Thymus (tissue), 11 donors: ENCODE measurements around the gene PEMT. TPM values are rescaled to one million over a fixed set of nuclear protein-coding genes. Genes with fewer than 3 reads are reported as not detected.

ENCODE experiments used
- DNase-seq, 9 donors: peaks; one replicate each; pipeline ENCODE4 v3.0.0-alpha.2; 2013; ENCODE audit warnings: low spot score in 9 of 9, low read depth in 6 of 9, missing footprints in 1 of 9
- H3K27ac ChIP-seq, 2 donors: one replicate each; pipeline ENCODE4 v1.5.1; 2013; ENCODE audit warnings: control low read depth in 1 of 2, low read depth in 1 of 2, low read length in 1 of 2, mild to moderate bottlenecking in 1 of 2, moderate library complexity in 1 of 2
- H3K27me3 ChIP-seq, 2 donors: one replicate each; pipeline ENCODE4 v1.5.1; 2013; ENCODE audit warnings: low read length in 1 of 2; ENCODE audit not compliant: control insufficient read depth in 2 of 2, insufficient read depth in 1 of 2
- H3K36me3 ChIP-seq, 2 donors: one replicate each; pipeline ENCODE4 v1.5.1; 2013; ENCODE audit warnings: low read length in 1 of 2, mild to moderate bottlenecking in 1 of 2, moderate library complexity in 1 of 2; ENCODE audit not compliant: control insufficient read depth in 2 of 2, insufficient read depth in 2 of 2
- H3K4me1 ChIP-seq, 2 donors: one replicate each; pipeline ENCODE4 v1.5.1; 2013; ENCODE audit warnings: low read length in 2 of 2; ENCODE audit not compliant: control insufficient read depth in 2 of 2, insufficient read depth in 2 of 2
- H3K4me3 ChIP-seq, 2 donors: one replicate each; pipeline ENCODE4 v1.5.1; 2013; ENCODE audit warnings: low read length in 2 of 2, control low read depth in 1 of 2, mild to moderate bottlenecking in 1 of 2
- H3K9me3 ChIP-seq, 2 donors: one replicate each; pipeline ENCODE4 v1.5.1; 2013; ENCODE audit warnings: low read length in 1 of 2, mild to moderate bottlenecking in 1 of 2; ENCODE audit not compliant: control insufficient read depth in 2 of 2, insufficient read depth in 1 of 2
- WGBS: extraction: QIAGEN DNeasy Blood & Tissue Kit; methylation state at CpG from one replicate; pipeline ENCODE4 v1.1.7; 2013; 5-methylcytosine and 5-hydroxymethylcytosine counted together
- polyA plus RNA-seq: library from polyadenylated mRNA; stranded (reverse); fragments of 200-250 nt; gene quantifications from one replicate; pipeline ENCODE4 v1.2.3, GENCODE V29; 2013
- total RNA-seq: library from RNA; stranded (reverse); fragments of 120-200 nt; gene quantifications from one replicate; pipeline ENCODE4 v1.2.4, GENCODE V29; 2013
- donor health status: healthy.

Gene PEMT
- total and polyA plus RNA-seq, 2 donors, result 14.1 to 67.8 TPM

GRCh38 chr17:17456251-17456650, 135.3 kb downstream of the PEMT start:
- no peaks in the 10 kb centered on the region for H3K27me3 ChIP-seq
- H3K4me3 ChIP-seq, result no peak overlapping the region
- DNase-seq, result no peak
- no peak overlapping the region for H3K27ac ChIP-seq
- H3K36me3 ChIP-seq, result no peaks in the 10 kb centered on the region
- H3K4me1 ChIP-seq, result no peaks in the 10 kb centered on the region
- WGBS, result 96% methylated on average over 19 of the region's 19 CpGs
- no peaks in the 10 kb centered on the region for H3K9me3 ChIP-seq

Other genes with a start within 250 kb of the PEMT start
- gene MED9, start 114.7 kb downstream of the PEMT start, total RNA-seq, result 14.3 TPM
- 14.3 TPM for gene MED9, start 114.7 kb downstream of the PEMT start, polyA plus RNA-seq
- 13.0 TPM for gene RASD1, start 95.3 kb downstream of the PEMT start, total RNA-seq
- gene RASD1, start 95.3 kb downstream of the PEMT start, polyA plus RNA-seq, result 12.1 TPM
- gene RAI1, start 89.8 kb upstream of the PEMT start, total RNA-seq, result 4.3 TPM
- 10.9 TPM for gene RAI1, start 89.8 kb upstream of the PEMT start, polyA plus RNA-seq
- 18.1 TPM for gene SREBF1, start 245.3 kb upstream of the PEMT start, total RNA-seq
- 53.3 TPM for gene SREBF1, start 245.3 kb upstream of the PEMT start, polyA plus RNA-seq